K562 (cell line): ENCODE data around the gene CASP2. TPM values are rescaled to one million over a fixed set of nuclear protein-coding genes. Genes with fewer than 3 reads are reported as not detected.

Experiments used
- CEBPB ChIP-seq: fragments of 450-650 bp; IDR thresholded peaks from 2 replicates; pipeline ENCODE4 v1.6.1; 2016; ENCODE audit warnings: missing genetic modification characterization, missing compliant biosample characterization
- CREB1 ChIP-seq, 2 experiments: sonication (generic) in 1 of 2; formaldehyde crosslinking in 1 of 2; IDR thresholded peaks; 2 replicates each; pipeline versions ENCODE4 v1.6.1 to v1.8.0; 2012 to 2022; ENCODE audit warnings: inconsistent platforms in 1 of 2, mild to moderate bottlenecking in 1 of 2, missing genetic modification reagents in 1 of 2, moderate library complexity in 1 of 2
- DDX20 ChIP-seq: fragments of 450-650 bp; IDR thresholded peaks from 2 replicates; pipeline ENCODE4 v1.6.1; 2016; ENCODE audit warnings: missing genetic modification characterization, low read depth, mild to moderate bottlenecking, missing compliant biosample characterization, moderate library complexity
- DEAF1 ChIP-seq: fragments of 450-650 bp; formaldehyde crosslinking; IDR thresholded peaks from 2 replicates; pipeline ENCODE4 v1.4.0; 2020; ENCODE audit warnings: mild to moderate bottlenecking, moderate library complexity
- DMBX1 ChIP-seq: fragments of 250-450 bp; sonication (Bioruptor Pico); IDR thresholded peaks from 2 replicates; pipeline ENCODE4 v1.8.0; 2022; ENCODE audit warnings: inconsistent platforms, mild to moderate bottlenecking, moderate library complexity, borderline replicate concordance
- ELF2 ChIP-seq: fragments of 250-450 bp; sonication (Bioruptor Pico); IDR thresholded peaks from 2 replicates; pipeline ENCODE4 v1.5.0; 2021; ENCODE audit warnings: mild to moderate bottlenecking
- ERF ChIP-seq: fragments of 450-650 bp; formaldehyde crosslinking; IDR thresholded peaks from 2 replicates; pipeline ENCODE4 v1.4.0; 2020; ENCODE audit warnings: mild to moderate bottlenecking, mixed read lengths
- GTF2F1 ChIP-seq: IDR thresholded peaks from 2 replicates; pipeline ENCODE4 v1.6.1; 2011; ENCODE audit warnings: low read depth, low read length, improper control_type of control experiment
- HDGF ChIP-seq: fragments of 450-650 bp; IDR thresholded peaks from 2 replicates; pipeline ENCODE4 v1.6.1; 2016
- ILF3 ChIP-seq: fragments of 450-650 bp; IDR thresholded peaks from 2 replicates; pipeline ENCODE4 v1.6.1; 2018; ENCODE audit warnings: antibody characterized with exemption, mild to moderate bottlenecking, moderate library complexity, borderline replicate concordance
- JUN ChIP-seq, 2 experiments: sonication (generic) in 1 of 2; formaldehyde crosslinking in 1 of 2; IDR thresholded peaks; 2 replicates each; pipeline versions ENCODE4 v1.6.1 to v1.8.0; 2012 to 2022; ENCODE audit warnings: borderline replicate concordance in 2 of 2, mild to moderate bottlenecking in 2 of 2, improper control_type of control experiment in 1 of 2, low read depth in 1 of 2, low read length in 1 of 2, missing genetic modification reagents in 1 of 2
- KDM2B ChIP-seq: fragments of 250-450 bp; sonication (Bioruptor Pico); IDR thresholded peaks from 2 replicates; pipeline ENCODE4 v1.8.0; 2021; ENCODE audit warnings: mild to moderate bottlenecking, moderate library complexity
- PHF8 ChIP-seq: fragments of 200-600 bp; sonication (generic); IDR thresholded peaks from 2 replicates; pipeline ENCODE4 v1.6.1; 2012; ENCODE audit warnings: mixed run types, mild to moderate bottlenecking, inconsistent platforms, low read length, moderate library complexity, borderline replicate concordance
- PML ChIP-seq: IDR thresholded peaks from 2 replicates; pipeline ENCODE4 v1.6.1; 2012; ENCODE audit warnings: low read length, inconsistent platforms
- RBFOX2 ChIP-seq: fragments of 200-400 bp; formaldehyde crosslinking; IDR thresholded peaks from 2 replicates; pipeline ENCODE4 v1.6.1; 2017; ENCODE audit warnings: low read depth, mild to moderate bottlenecking, low read length, moderate library complexity
- RCOR1 ChIP-seq, 2 experiments: IDR thresholded peaks; 2 replicates each; pipeline ENCODE4 v1.6.1; 2012; ENCODE audit warnings: low read depth in 2 of 2, low read length in 2 of 2, borderline replicate concordance in 1 of 2, improper control_type of control experiment in 1 of 2
- SRSF9 ChIP-seq: fragments of 200-400 bp; formaldehyde crosslinking; IDR thresholded peaks from 2 replicates; pipeline ENCODE4 v1.6.1; 2017; ENCODE audit warnings: low read depth, low read length, borderline replicate concordance
- TGIF2 ChIP-seq: sonication (generic); formaldehyde crosslinking; IDR thresholded peaks from 2 replicates; pipeline ENCODE4 v1.8.1; 2022; ENCODE audit warnings: mild to moderate bottlenecking, missing genetic modification reagents, moderate library complexity
- XRCC4 ChIP-seq: IDR thresholded peaks from one replicate; pipeline ENCODE4 v1.6.1; 2011; ENCODE audit not compliant: insufficient read depth, insufficient read length; ENCODE audit errors: extremely low read depth
- ZBTB17 ChIP-seq: fragments of 450-650 bp; formaldehyde crosslinking; IDR thresholded peaks from 2 replicates; pipeline ENCODE4 v1.4.0; 2020; ENCODE audit warnings: mild to moderate bottlenecking
- ZC3H11A ChIP-seq: IDR thresholded peaks from 2 replicates; pipeline ENCODE4 v1.6.1; 2012; ENCODE audit warnings: low read depth, low read length, improper control_type of control experiment
- ZEB2 ChIP-seq: fragments of 450-650 bp; IDR thresholded peaks from 2 replicates; pipeline ENCODE4 v1.6.1; 2016
- ZNF263 ChIP-seq: sonication (generic); formaldehyde crosslinking; IDR thresholded peaks from 2 replicates; pipeline ENCODE4 v1.8.0; 2022; ENCODE audit warnings: mild to moderate bottlenecking, missing genetic modification reagents, borderline replicate concordance
- ZNF408 ChIP-seq: fragments of 250-450 bp; sonication (Bioruptor Pico); IDR thresholded peaks from 2 replicates; pipeline ENCODE4 v1.4.0; 2020; ENCODE audit warnings: low read depth, mild to moderate bottlenecking, moderate library complexity
- ZNF445 ChIP-seq: fragments of 250-450 bp; sonication (Bioruptor Pico); IDR thresholded peaks from 2 replicates; pipeline ENCODE4 v1.4.0; 2020; ENCODE audit warnings: low read depth, mild to moderate bottlenecking, moderate library complexity
- ZNF507 ChIP-seq: conservative IDR thresholded peaks from 2 replicates; pipeline ENCODE4 v1.6.1; 2017; ENCODE audit warnings: missing genetic modification characterization, missing compliant biosample characterization
- ZNF561 ChIP-seq: fragments of 450-650 bp; formaldehyde crosslinking; conservative IDR thresholded peaks from 2 replicates; pipeline ENCODE4 v1.4.0; 2020; ENCODE audit warnings: mild to moderate bottlenecking, moderate library complexity
- ZNF583 ChIP-seq: fragments of 250-450 bp; sonication (Bioruptor Pico); IDR thresholded peaks from 2 replicates; pipeline ENCODE4 v1.4.0; 2020
- polyA plus RNA-seq, 8 experiments: library from polyadenylated mRNA; depleted of rRNA in 4 of 8; stranded (reverse) in 5 of 8; unstranded in 3 of 8; fragments of >200 nt; fragmentation: Nextera tagmentation in 2 of 8; fragmentation: Illumina TruSeq in 1 of 8; extraction: Ambion mirVana in 2 of 8; extraction: Trizol in 1 of 8; gene quantifications; 2 replicates each; pipeline versions ENCODE4 v1.2.1 to v1.2.3, GENCODE V29; 2011 to 2014; ENCODE audit warnings: inconsistent platforms in 1 of 8, missing spikeins in 1 of 8
- total RNA-seq, 7 experiments: library from RNA; depleted of rRNA in 6 of 7; stranded (reverse); fragments of >200 nt in 6 of 7; fragmentation: Illumina TruSeq in 2 of 7; extraction: Trizol in 2 of 7; gene quantifications; 2 replicates each; pipeline versions ENCODE4 v1.2.1 to v1.2.3, GENCODE V29; 2011 to 2021; ENCODE audit warnings: low replicate concordance in 1 of 7

CASP2 gene
- total and polyA plus RNA-seq, 9 of the 15 experiments (the other 6 are each of a cell fraction or from before 2014, with no cell fraction given) = 18.8 to 64.9 (median 24.1) TPM

GRCh38 chr7:143287935-143288826, at the start of gene CASP2 (continued):
- TF ChIP-seq SRSF9 (no peak), ZEB2 (no peak), JUN (IDR thresholded peaks at IDR 0.05; ENCODE audit: borderline replicate concordance, low read depth, low read length) (peak; percentile 63; the same call in 1 of the 2 replicates), JUN (CRISPR knock-in tag; IDR thresholded peaks at IDR 0.05; ENCODE audit: borderline replicate concordance) (peak; percentile 78; the same call in 1 of the 2 replicates), RCOR1 (IDR thresholded peaks at IDR 0.05; ENCODE audit: borderline replicate concordance in 1 of 2, low read depth in 2 of 2, low read length in 2 of 2) (peak in 1 of 2 experiments; percentile 76; a peak in 2 of 4 replicates), ZNF263 (CRISPR knock-in tag) (peak; percentile 82), PML (peak; percentile 89), ZNF507 (tag) (no peak), ZNF445 (CRISPR knock-in tag) (no peak), ERF (CRISPR knock-in tag) (peak; percentile 92), KDM2B (CRISPR knock-in tag) (no peak), XRCC4 (no peak), GTF2F1 (peak; percentile 82), ZNF408 (CRISPR knock-in tag) (no peak), DEAF1 (CRISPR knock-in tag) (no peak), ZNF583 (CRISPR knock-in tag) (peak; percentile 70), TGIF2 (CRISPR knock-in tag) (0 out of 2 replicates have a peak, but pooled peaks have one; percentile 8), ILF3 (no peak), HDGF (no peak), ZNF561 (CRISPR knock-in tag) (no peak), CEBPB (tag) (no peak), RBFOX2 (peak; percentile 99), ELF2 (no peak), CREB1 (IDR thresholded peaks at IDR 0.05) (peak; percentile 40), CREB1 (CRISPR knock-in tag; IDR thresholded peaks at IDR 0.05) (peak; percentile 40), DDX20 (tag) (no peak), PHF8 (peak; percentile 99), ZC3H11A (peak; percentile 43; the same call in 1 of the 2 replicates), DMBX1 (CRISPR knock-in tag) (peak; percentile 80), ZBTB17 (CRISPR knock-in tag) (no peak)
